ENCODE results near the gene GPC3.
"Not testable (repeated sequence)": the region's sequence is repeated elsewhere in the genome, so short reads cannot be mapped to it uniquely, and the experiment has no call there.

Gene GPC3

DNA sequence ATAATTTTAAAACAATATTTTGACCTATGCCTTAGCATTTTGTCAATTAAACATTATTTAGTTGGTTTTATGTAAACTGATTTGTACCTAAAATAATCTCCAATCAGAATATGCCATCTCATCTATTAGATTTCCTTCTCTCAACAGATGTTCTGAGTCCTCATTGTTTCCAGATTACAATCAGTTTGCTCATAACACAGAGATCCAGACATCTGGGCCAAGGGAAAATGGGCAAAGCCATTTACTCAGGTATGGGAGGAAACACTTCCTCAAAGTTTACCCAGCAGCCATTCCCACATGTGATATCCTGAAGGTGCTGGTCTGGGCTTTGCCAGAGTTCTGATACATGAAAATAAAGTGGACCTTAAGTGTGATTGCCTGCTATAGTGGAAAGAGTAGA lies 352.2 kb downstream of the GPC3 start:
- H3K27ac ChIP-seq (ENCODE audit: low read depth, low read length), result no peak overlapping the region
- no peaks in the 10 kb centered on the region for H3K36me3 ChIP-seq (ENCODE audit: control insufficient read depth, insufficient read depth, low read length)
- H3K9ac ChIP-seq (ENCODE audit: low read depth, low read length), result no peak overlapping the region
- no peaks in the 10 kb centered on the region for H3K9me3 ChIP-seq (ENCODE audit: control insufficient read depth, insufficient read depth, low read length)
- H3K4me1 ChIP-seq (ENCODE audit: control insufficient read depth, insufficient read depth, low read length), result peaks cover 13% of the 10 kb centered on the region
- H3K4me3 ChIP-seq (ENCODE audit: low read depth, low read length), result no peak overlapping the region
- no peaks in the 10 kb centered on the region for H3K27me3 ChIP-seq (ENCODE audit: control insufficient read depth, insufficient read depth, low read length)

DNA sequence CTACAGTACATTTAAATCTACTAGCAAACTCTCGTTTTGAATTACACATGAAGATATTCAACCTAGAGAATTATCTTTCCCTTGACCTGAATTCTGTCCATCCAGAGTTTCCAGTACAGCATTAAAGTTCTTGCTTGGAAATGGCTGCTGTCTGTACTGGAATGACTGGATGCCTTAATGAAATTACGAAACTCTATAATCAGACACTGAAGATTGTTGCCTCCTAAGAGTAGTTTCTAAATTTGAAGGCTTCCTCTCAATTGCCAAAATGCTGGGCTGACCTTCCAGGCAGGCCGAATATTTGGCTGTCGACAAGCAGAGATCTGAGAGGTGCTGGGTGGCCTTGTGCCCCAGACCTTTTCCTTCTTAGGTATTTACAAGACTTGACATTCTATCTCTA lies 355.0 kb downstream of the GPC3 start:
- Histone ChIP-seq H3K9ac (ENCODE audit: low read depth, low read length) (peak overlapping the region; percentile 16; the same call in 1 of the 2 replicates), H3K27ac (ENCODE audit: low read depth, low read length) (no peak overlapping the region), H3K4me1 (ENCODE audit: control insufficient read depth, insufficient read depth, low read length) (peaks cover 18% of the 10 kb centered on the region), H3K4me3 (ENCODE audit: low read depth, low read length) (no peak overlapping the region), H3K36me3 (ENCODE audit: control insufficient read depth, insufficient read depth, low read length) (no peaks in the 10 kb centered on the region), H3K27me3 (ENCODE audit: control insufficient read depth, insufficient read depth, low read length) (no peaks in the 10 kb centered on the region), H3K9me3 (ENCODE audit: control insufficient read depth, insufficient read depth, low read length) (no peaks in the 10 kb centered on the region)

DNA sequence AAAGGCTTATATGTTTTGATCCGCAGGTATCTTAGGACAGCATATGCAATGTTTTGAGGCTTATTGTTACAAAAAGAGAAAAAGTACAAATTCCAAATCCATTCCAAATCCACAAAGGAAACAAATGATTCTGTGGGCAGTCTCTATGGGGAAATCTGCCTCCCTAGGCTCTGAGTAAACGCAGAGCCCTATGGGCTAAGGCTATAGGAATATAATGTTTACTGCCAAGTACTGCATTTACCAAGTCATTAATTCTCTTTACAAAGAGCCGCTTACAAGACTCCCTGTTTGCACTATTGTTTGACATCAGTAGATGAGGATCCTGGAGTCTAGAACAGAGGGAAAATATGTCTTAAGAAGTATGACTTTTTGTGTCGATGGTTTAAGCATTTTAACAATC lies 357.7 kb downstream of the GPC3 start:
- Histone ChIP-seq H3K4me3 (ENCODE audit: low read depth, low read length) (no peak overlapping the region), H3K4me1 (ENCODE audit: control insufficient read depth, insufficient read depth, low read length) (peaks cover 18% of the 10 kb centered on the region), H3K9ac (ENCODE audit: low read depth, low read length) (no peak overlapping the region), H3K27me3 (ENCODE audit: control insufficient read depth, insufficient read depth, low read length) (no peaks in the 10 kb centered on the region), H3K36me3 (ENCODE audit: control insufficient read depth, insufficient read depth, low read length) (no peaks in the 10 kb centered on the region), H3K9me3 (ENCODE audit: control insufficient read depth, insufficient read depth, low read length) (no peaks in the 10 kb centered on the region; the same call in 1 of the 2 replicates), H3K27ac (ENCODE audit: low read depth, low read length) (no peak overlapping the region)

GRCh38 chrX:133621384-133621783 lies 364.0 kb downstream of the GPC3 start:
- not testable (repeated sequence) for H3K4me1 ChIP-seq (ENCODE audit: control insufficient read depth, insufficient read depth, low read length); H3K9ac ChIP-seq (ENCODE audit: low read depth, low read length); H3K27me3 ChIP-seq (ENCODE audit: control insufficient read depth, insufficient read depth, low read length); H3K36me3 ChIP-seq (ENCODE audit: control insufficient read depth, insufficient read depth, low read length); H3K4me3 ChIP-seq (ENCODE audit: low read depth, low read length); H3K27ac ChIP-seq (ENCODE audit: low read depth, low read length)
- H3K9me3 ChIP-seq (ENCODE audit: control insufficient read depth, insufficient read depth, low read length), result peaks cover 27% of the 10 kb centered on the region

- H3K27ac ChIP-seq (ENCODE audit: low read depth, low read length), result no peak overlapping the region
- peaks cover 5% of the 10 kb centered on the region; the same call in 1 of the 2 replicates for H3K4me1 ChIP-seq (ENCODE audit: control insufficient read depth, insufficient read depth, low read length)
- H3K36me3 ChIP-seq (ENCODE audit: control insufficient read depth, insufficient read depth, low read length), result no peaks in the 10 kb centered on the region
- no peaks in the 10 kb centered on the region for H3K27me3 ChIP-seq (ENCODE audit: control insufficient read depth, insufficient read depth, low read length)
- H3K9me3 ChIP-seq (ENCODE audit: control insufficient read depth, insufficient read depth, low read length), result 0 out of 2 replicates have a peak, but pooled peaks cover 5% of the 10 kb centered on the region
- H3K4me3 ChIP-seq (ENCODE audit: low read depth, low read length), result no peak overlapping the region
- no peak overlapping the region for H3K9ac ChIP-seq (ENCODE audit: low read depth, low read length)
Measured at GRCh38 chrX:133611676-133612075, 373.7 kb downstream of the GPC3 start.

DNA sequence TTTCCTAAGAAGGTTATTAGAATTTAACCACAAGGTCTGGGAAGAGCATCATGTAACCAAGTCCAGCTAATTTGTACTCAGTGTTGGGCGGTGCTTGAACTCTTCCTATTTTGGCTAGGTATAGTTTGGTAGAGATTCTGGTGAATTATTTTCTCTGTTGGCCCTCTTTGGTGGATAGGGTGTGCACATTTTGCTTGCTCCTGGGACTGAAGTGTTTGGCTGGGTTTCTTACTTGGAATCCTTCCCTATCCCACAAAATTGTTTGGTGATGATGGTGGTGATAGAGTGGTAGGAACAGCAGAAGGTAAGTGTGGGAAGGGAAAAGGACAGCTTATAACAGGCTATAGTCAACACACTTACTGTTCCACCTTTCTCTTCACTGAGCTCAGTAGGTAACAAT lies 375.3 kb downstream of the GPC3 start:
- no peak overlapping the region for H3K4me3 ChIP-seq (ENCODE audit: low read depth, low read length)
- 0 out of 2 replicates have a peak, but pooled peaks cover 4% of the 10 kb centered on the region for H3K9me3 ChIP-seq (ENCODE audit: control insufficient read depth, insufficient read depth, low read length)
- no peaks in the 10 kb centered on the region for H3K36me3 ChIP-seq (ENCODE audit: control insufficient read depth, insufficient read depth, low read length)
- H3K4me1 ChIP-seq (ENCODE audit: control insufficient read depth, insufficient read depth, low read length), result peaks cover 5% of the 10 kb centered on the region; the same call in 1 of the 2 replicates
- H3K9ac ChIP-seq (ENCODE audit: low read depth, low read length), result no peak overlapping the region
- H3K27me3 ChIP-seq (ENCODE audit: control insufficient read depth, insufficient read depth, low read length), result no peaks in the 10 kb centered on the region
- H3K27ac ChIP-seq (ENCODE audit: low read depth, low read length), result no peak overlapping the region

DNA sequence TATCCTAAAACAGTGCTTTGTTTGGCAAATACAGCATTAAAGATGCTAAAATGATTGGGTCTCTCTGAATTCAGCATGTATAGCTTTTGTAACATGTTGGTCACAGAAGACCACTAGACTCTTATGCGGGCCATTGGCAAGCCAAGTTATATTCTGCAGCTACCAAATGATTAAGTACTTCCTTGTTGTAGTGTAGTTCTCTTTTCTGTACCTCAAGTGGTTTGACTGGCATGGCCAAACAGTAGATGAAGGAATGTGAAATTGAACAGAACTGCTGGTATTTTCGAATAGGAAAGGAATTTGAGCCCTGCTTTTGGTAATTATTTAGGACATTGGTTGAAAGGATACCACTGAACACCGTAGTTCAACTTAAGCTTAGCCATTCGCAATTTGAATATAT lies 376.2 kb downstream of the GPC3 start:
- Histone ChIP-seq H3K9me3 (ENCODE audit: control insufficient read depth, insufficient read depth, low read length) (no peaks in the 10 kb centered on the region), H3K27ac (ENCODE audit: low read depth, low read length) (no peak overlapping the region), H3K4me1 (ENCODE audit: control insufficient read depth, insufficient read depth, low read length) (peaks cover 5% of the 10 kb centered on the region; the same call in 1 of the 2 replicates), H3K36me3 (ENCODE audit: control insufficient read depth, insufficient read depth, low read length) (no peaks in the 10 kb centered on the region), H3K4me3 (ENCODE audit: low read depth, low read length) (no peak overlapping the region), H3K9ac (ENCODE audit: low read depth, low read length) (no peak overlapping the region), H3K27me3 (ENCODE audit: control insufficient read depth, insufficient read depth, low read length) (no peaks in the 10 kb centered on the region)

- no peaks in the 10 kb centered on the region for H3K36me3 ChIP-seq (ENCODE audit: control insufficient read depth, insufficient read depth, low read length)
- H3K4me1 ChIP-seq (ENCODE audit: control insufficient read depth, insufficient read depth, low read length), result peaks cover 5% of the 10 kb centered on the region; the same call in 1 of the 2 replicates
- H3K4me3 ChIP-seq (ENCODE audit: low read depth, low read length), result no peak overlapping the region
- no peaks in the 10 kb centered on the region for H3K9me3 ChIP-seq (ENCODE audit: control insufficient read depth, insufficient read depth, low read length)
- no peak overlapping the region for H3K9ac ChIP-seq (ENCODE audit: low read depth, low read length)
- H3K27ac ChIP-seq (ENCODE audit: low read depth, low read length), result no peak overlapping the region
- H3K27me3 ChIP-seq (ENCODE audit: control insufficient read depth, insufficient read depth, low read length), result no peaks in the 10 kb centered on the region
Measured at GRCh38 chrX:133608406-133608805, 377.0 kb downstream of the GPC3 start.

- H3K4me3 ChIP-seq (ENCODE audit: low read depth, low read length), result no peak overlapping the region
- no peak overlapping the region for H3K27ac ChIP-seq (ENCODE audit: low read depth, low read length)
- no peaks in the 10 kb centered on the region for H3K36me3 ChIP-seq (ENCODE audit: control insufficient read depth, insufficient read depth, low read length)
- peaks cover 5% of the 10 kb centered on the region; the same call in 1 of the 2 replicates for H3K4me1 ChIP-seq (ENCODE audit: control insufficient read depth, insufficient read depth, low read length)
- H3K27me3 ChIP-seq (ENCODE audit: control insufficient read depth, insufficient read depth, low read length), result no peaks in the 10 kb centered on the region
- no peak overlapping the region for H3K9ac ChIP-seq (ENCODE audit: low read depth, low read length)
- no peaks in the 10 kb centered on the region for H3K9me3 ChIP-seq (ENCODE audit: control insufficient read depth, insufficient read depth, low read length)
Measured at GRCh38 chrX:133607419-133608348, 377.7 kb downstream of the GPC3 start.

GRCh38 chrX:133606990-133607389 lies 378.4 kb downstream of the GPC3 start:
- H3K27me3 ChIP-seq (ENCODE audit: control insufficient read depth, insufficient read depth, low read length), result no peaks in the 10 kb centered on the region
- no peak overlapping the region for H3K9ac ChIP-seq (ENCODE audit: low read depth, low read length)
- no peaks in the 10 kb centered on the region for H3K36me3 ChIP-seq (ENCODE audit: control insufficient read depth, insufficient read depth, low read length)
- H3K27ac ChIP-seq (ENCODE audit: low read depth, low read length), result no peak overlapping the region
- H3K4me3 ChIP-seq (ENCODE audit: low read depth, low read length), result no peak overlapping the region
- peaks cover 5% of the 10 kb centered on the region; the same call in 1 of the 2 replicates for H3K4me1 ChIP-seq (ENCODE audit: control insufficient read depth, insufficient read depth, low read length)
- H3K9me3 ChIP-seq (ENCODE audit: control insufficient read depth, insufficient read depth, low read length), result no peaks in the 10 kb centered on the region

- H3K27ac ChIP-seq (ENCODE audit: low read depth, low read length), result no peak overlapping the region
- H3K9me3 ChIP-seq (ENCODE audit: control insufficient read depth, insufficient read depth, low read length), result no peaks in the 10 kb centered on the region
- no peaks in the 10 kb centered on the region for H3K27me3 ChIP-seq (ENCODE audit: control insufficient read depth, insufficient read depth, low read length)
- peaks cover 10% of the 10 kb centered on the region for H3K4me1 ChIP-seq (ENCODE audit: control insufficient read depth, insufficient read depth, low read length)
- no peak overlapping the region for H3K9ac ChIP-seq (ENCODE audit: low read depth, low read length)
- no peak overlapping the region for H3K4me3 ChIP-seq (ENCODE audit: low read depth, low read length)
- no peaks in the 10 kb centered on the region for H3K36me3 ChIP-seq (ENCODE audit: control insufficient read depth, insufficient read depth, low read length)
Measured at GRCh38 chrX:133604801-133605200, 380.6 kb downstream of the GPC3 start.
